HL-60/S4 treated with retinoic acid at 250 ng/mL for 4 days and 3 days (cell line): ENCODE data around the gene CPXM1.

Experiments used
- in situ Hi-C: fragments of 300-500 bp; cut with MboI; formaldehyde crosslinking; loops from 2 replicates; pipeline ENCODE4 v1.7.0; 2022; ENCODE audit warnings: low sequenced_read_pairs

The CPXM1 gene

GRCh38 chr20:2804041-2804828, 3.8 kb upstream of the CPXM1 start:
- in situ Hi-C loops = no loop called here

DNA sequence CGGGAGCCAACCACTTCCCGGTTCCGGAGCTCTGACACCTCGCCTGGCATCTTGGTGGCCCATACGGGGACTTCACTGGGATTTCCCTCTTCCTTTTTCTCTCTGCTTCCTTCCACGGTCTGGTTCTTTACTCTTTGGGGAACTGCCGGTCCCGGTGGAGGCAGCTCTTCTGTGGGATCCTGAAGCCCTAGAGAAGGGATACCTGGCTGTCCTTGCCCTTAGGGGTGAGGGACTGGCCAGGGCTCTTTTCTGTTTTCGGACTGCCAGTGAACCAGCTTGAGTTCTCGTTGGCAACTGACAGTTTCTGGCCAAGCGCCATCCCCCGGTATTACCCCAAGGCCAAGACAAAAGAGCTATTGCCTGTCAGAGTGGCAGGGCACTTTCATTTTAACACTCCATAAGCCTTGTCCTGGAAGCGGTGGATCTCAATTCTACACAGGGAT, 880 bp upstream of the CPXM1 start:
- in situ Hi-C loops = no loop called here

DNA sequence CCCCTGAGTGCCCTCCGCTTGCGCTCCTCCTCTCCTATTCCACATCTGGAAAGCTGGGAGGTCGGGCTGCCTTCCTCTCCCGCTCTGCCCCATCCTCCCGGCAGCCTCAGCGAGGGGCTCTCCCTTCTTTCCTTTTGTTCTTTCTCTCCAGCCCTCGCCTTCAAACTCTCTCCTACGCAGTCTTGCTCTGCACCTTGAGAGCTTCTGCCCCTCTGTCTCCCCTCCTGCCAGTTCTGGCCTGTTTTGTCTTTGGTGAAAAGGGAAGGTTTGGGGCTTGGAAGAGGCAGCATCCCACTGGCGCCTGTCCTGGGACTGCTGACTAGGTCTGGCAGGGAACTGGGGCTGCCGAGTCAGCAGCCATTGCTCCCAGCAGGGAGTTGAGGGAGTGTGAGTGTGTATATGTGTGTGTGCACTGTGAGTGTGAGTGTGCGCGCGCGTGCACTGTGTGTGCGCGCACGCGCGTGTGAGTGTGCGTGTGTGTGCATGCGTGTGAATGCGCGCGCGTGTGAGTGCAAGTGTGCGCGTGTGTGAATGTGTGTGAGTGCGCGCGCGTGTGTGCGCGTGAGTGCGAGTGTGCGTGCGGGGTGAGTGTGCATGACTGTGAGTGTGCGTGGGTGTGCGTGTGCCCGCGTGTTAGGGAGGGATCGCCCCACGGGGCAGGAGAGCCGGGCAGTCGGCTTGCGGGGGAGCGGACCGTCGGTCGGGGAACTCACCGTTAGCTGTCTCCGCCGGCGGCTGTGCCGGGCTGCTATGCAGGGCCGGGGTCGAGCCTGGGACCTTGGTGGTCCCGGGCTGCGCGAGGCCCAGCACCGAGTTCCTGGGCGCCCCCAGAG, 523 bp downstream of the CPXM1 start:
- in situ Hi-C loops = no loop called here

DNA sequence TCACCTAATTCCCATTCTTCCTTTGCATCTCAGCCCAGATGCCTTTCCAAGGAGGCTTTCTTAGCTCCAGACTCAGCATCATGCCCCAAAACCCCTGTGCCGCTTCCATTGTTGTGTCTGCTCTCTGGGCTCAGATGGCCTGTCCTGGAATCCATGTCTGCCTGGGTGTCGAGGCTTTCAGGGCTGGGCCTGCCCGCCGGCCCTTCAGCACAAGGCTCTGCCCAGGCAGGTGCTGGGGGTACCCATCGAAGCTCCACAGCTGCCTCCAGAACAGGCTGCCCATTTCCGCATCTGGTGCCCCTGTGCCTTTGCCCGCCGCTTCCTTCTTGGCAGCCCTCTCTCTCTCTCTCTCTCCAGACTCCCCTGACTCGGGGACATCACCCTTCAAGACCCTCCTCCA, 1.2 kb downstream of the CPXM1 start:
- in situ Hi-C loops = no loop called here

DNA sequence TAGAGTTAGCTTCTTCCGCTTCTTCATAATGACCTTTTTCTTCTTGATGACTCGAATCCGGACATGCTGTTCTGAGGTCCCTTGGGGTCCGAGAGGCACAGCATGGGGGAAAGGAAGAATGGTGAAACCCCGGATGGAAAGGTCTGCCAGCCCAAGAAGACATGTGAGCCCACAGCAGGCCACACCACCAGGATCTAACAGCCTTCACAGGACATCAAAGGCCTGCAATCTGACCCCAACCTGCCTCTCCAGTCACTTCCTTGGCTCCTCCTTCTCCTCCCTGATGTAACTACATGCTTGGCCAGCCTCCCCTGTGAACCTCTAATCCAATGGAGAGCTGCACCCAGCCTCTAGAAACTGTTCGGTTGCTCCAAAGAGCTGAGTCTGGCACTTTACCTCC, 1.6 kb downstream of the CPXM1 start:
- in situ Hi-C loops = no loop called here

DNA sequence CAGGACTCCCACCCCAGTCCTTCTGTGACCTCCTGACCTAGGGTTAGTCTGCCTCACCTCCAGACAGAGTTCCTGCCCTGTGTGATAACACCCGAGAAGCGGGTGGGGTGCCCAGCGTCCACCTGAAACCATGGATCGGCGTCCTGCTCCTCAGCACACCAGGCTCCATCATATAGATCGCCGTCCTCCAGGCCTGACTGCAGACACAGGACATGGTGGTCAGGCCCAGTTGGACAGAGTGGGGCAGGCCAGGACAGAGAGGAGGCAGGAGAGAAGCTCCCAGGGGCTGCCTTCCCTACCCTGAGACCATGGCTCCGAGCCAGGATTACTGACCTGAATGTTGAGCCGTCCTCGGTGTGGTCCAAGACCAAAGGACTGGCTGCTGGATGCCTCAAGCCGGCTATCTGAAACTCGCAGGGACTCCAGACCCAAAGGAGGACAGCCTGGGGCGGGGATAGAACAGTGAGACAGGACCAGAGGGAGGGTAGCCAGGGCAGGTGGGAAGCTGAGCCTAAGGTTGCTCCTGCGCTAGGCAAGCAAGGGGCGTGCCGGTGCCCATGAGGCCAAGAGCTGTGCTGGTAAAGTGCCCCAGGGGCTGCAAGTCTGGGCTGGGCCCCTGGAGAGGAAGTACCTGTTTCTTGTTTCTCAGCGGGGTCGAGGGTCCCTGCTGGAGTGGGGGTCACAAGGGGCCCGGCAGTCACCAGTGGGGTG, 2.2 kb downstream of the CPXM1 start:
- in situ Hi-C loops = no loop called here

- in situ Hi-C loops = no loop called here
Measured at GRCh38 chr20:2797136-2797983, 3.1 kb downstream of the CPXM1 start.

GRCh38 chr20:2796011-2796660, 4.3 kb downstream of the CPXM1 start:
- in situ Hi-C loops = no loop called here

- in situ Hi-C loops = no loop called here
Measured at GRCh38 chr20:2795451-2795850, 5.0 kb downstream of the CPXM1 start.

DNA sequence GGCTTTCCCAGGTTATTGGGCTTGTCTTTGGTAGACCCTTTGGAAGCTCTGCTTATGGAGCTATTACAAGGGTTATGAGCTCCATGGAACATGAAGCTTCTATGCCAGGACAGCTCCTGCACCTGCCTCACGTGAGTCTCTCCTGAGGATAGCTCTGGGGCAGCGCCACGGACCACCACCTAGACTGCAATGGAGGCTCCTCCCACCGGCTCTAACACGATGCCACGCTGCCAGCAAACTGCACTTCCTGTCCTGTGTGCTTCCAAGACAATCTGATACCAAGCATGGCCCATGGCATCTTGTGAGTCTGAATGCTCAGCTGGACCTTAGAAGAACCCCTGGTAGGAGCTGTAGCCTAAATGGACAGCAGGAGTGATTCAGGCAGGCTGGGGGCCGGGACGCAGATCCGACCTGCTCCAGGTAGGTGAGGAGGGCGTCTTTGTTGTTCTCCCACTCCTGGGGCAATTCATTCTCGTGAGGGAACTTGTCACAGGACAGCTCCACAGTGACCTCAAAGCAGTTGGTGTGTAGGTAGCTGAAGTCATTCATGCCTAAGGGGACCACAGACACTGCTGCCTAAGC, 5.5 kb downstream of the CPXM1 start:
- in situ Hi-C loops = no loop called here

- in situ Hi-C loops = no loop called here
Measured at GRCh38 chr20:2794202-2794748, 6.2 kb downstream of the CPXM1 start.

GRCh38 chr20:2793471-2793870, 7.0 kb downstream of the CPXM1 start:
- in situ Hi-C loops = no loop called here

GRCh38 chr20:2783908-2784566, 16.4 kb downstream of the CPXM1 start:
- in situ Hi-C loops = no loop called here

- in situ Hi-C loops = no loop called here
Measured at GRCh38 chr20:2780948-2781347, 19.5 kb downstream of the CPXM1 start.

DNA sequence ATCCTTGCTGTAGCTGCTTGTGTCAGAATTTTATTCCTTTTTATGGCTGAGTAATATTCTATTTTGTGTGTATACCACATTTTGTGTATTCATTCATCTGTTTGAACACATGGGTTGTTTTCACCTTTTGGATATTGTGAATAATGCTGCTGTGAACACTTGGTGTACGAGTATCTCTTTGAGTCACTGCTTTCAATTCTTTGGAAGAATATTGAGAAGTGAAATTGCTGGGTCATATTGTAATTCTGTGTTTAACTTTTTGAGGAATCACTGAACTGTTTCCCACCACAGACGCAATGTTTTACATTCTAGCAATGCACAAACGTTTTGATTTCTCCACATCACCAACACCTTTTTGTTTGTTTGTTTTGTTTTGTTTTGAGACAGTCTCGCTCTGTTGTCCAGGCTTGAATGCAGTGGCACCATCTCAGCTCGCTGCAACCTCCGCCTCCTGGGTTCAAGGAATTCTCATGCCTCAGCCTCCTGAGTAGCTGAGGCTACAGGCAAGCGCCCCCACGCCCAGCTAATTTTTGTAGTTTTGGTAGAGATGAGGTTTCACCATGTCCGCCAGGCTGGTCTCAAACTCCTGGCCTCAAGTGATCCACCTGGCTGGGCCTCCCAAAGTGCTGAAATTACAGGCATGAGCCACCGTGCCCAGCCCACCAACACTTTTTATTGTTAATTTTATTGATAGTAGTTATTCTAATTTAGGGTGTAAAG, 21.7 kb downstream of the CPXM1 start:
- in situ Hi-C loops = no loop called here

- in situ Hi-C loops = no loop called here
Measured at GRCh38 chr20:2775139-2775538, 25.3 kb downstream of the CPXM1 start.

DNA sequence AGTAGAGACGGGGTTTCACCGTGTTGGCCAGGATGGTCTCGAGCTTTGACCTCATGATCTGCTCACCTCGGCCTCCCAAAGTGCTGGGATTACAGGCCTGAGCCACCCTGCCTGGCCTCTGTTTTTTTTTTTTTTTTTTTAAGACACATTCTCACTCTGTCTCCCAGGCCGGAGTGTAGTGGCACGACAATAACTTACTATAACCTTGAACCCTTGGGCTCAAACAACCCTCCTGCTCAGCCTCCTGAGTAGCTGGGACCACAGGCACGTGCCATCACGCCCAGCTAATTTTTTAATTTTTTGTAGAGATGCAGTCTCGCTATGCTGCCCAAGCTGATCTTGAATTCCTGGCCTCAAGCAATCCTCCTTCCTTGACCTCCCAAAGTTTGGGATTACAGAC, 26.6 kb downstream of the CPXM1 start:
- in situ Hi-C loops = no loop called here

DNA sequence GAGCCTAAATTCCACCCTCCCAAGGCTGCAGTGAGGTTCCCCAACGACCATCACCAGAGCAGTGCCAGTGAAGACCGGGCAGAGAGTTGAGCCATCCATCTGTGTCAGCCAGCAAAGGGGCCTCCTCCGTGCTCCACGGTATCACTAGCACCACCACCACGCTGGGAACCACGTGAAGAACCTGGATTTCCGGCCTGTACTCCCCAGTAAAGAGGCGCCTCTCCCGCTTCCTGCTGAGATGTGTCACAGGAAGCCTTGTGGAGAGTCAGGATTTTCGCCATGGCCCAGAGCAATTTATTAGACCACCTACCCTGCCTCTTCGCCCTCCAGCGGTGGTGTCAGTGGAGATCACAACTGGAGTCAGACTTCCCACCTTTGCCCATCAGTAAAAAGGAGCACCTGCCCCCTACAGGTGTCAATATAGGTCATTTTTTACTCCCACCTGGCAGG, 28.8 kb downstream of the CPXM1 start:
- in situ Hi-C loops = no loop called here
